Stimulated activated CD4-positive, alpha-beta T cell treated with anti-CD3 and anti-CD28 coated beads, Interleukin-12 subunit alpha, Interleukin-12 subunit beta, amount 100 ng/mL, for 48 hours (primary cell): Measurements from ENCODE around the gene DXO.

Experiments
- DNase-seq, 3 donors: peaks; one replicate each; pipeline ENCODE4 v3.0.0-alpha.2; 2020; ENCODE audit warnings: low read depth in 2 of 3, low spot score in 1 of 3

DXO gene

GRCh38 chr6:31958741-31959739, 12.9 kb downstream of the DXO start, which contains the start of the genes NELFE and SKIC2:
NELFE (minus strand) TSS chr6:31958971; CDS start chr6:31958446, 525 bp downstream.
SKIC2 (plus strand) TSS chr6:31959175; CDS start chr6:31959193, 18 bp downstream.
- DNase-seq, result peak; percentile 97 to 98 (median 98)

- no peak for DNase-seq
Measured at GRCh38 chr6:31958412-31958740, 13.6 kb downstream of the DXO start.

- no peak for DNase-seq
Measured at GRCh38 chr6:31956796-31957195, 15.1 kb downstream of the DXO start.

- DNase-seq, result no peak
Measured at GRCh38 chr6:31954511-31954910, 17.4 kb downstream of the DXO start.

- no peak for DNase-seq
Measured at GRCh38 chr6:31952890-31953289, 19.0 kb downstream of the DXO start.

GRCh38 chr6:31952140-31952805, 19.7 kb downstream of the DXO start:
- DNase-seq, result peak in 1 of 3 donors; percentile 16

- DNase-seq, result no peak
Measured at GRCh38 chr6:31949926-31950548, 21.9 kb downstream of the DXO start.

- no peak for DNase-seq
Measured at GRCh38 chr6:31948753-31949413, 23.1 kb downstream of the DXO start.

- DNase-seq, result no peak
Measured at GRCh38 chr6:31948306-31948705, 23.6 kb downstream of the DXO start.

GRCh38 chr6:31947864-31948263, 24.1 kb downstream of the DXO start:
- DNase-seq, result no peak

GRCh38 chr6:31947070-31947675, 24.8 kb downstream of the DXO start:
- no peak for DNase-seq

GRCh38 chr6:31946370-31946885, 25.5 kb downstream of the DXO start:
- no peak for DNase-seq

- DNase-seq, result no peak
Measured at GRCh38 chr6:31945507-31946369, 26.2 kb downstream of the DXO start, which contains the start of gene CFB. CFB (plus strand) TSS chr6:31946095; CDS start chr6:31946222, 127 bp downstream.

- no peak for DNase-seq
Measured at GRCh38 chr6:31945154-31945506, 26.8 kb downstream of the DXO start.

GRCh38 chr6:31943742-31944141, 28.2 kb downstream of the DXO start:
- no peak for DNase-seq

- no peak for DNase-seq
Measured at GRCh38 chr6:31940256-31940664, 31.7 kb downstream of the DXO start.

GRCh38 chr6:31935823-31936222, 36.1 kb downstream of the DXO start:
- no peak for DNase-seq

GRCh38 chr6:31935021-31935420, 36.9 kb downstream of the DXO start:
- DNase-seq, result no peak

GRCh38 chr6:31933537-31933936, 38.4 kb downstream of the DXO start:
- DNase-seq, result no peak
